Glutamatergic neuron (in vitro differentiated cells): ENCODE data around the gene PTGER1. TPM values are rescaled to one million over a fixed set of nuclear protein-coding genes. Genes with fewer than 3 reads are reported as not detected.
"Not testable (repeated sequence)": the region's sequence is repeated elsewhere in the genome, so short reads cannot be mapped to it uniquely, and the experiment has no call there.

Experiments
- DNase-seq: peaks from one replicate; pipeline ENCODE4 v3.0.0; 2022
- H3K27ac Mint-ChIP-seq: one replicate; pipeline ENCODE4 v1.8.0; 2020; ENCODE audit warnings: mild to moderate bottlenecking, mixed read lengths, inconsistent platforms; ENCODE audit not compliant: unreplicated experiment
- H3K27me3 Mint-ChIP-seq: one replicate; pipeline ENCODE4 v1.8.0; 2020; ENCODE audit warnings: mild to moderate bottlenecking, moderate library complexity, mixed read lengths, inconsistent platforms; ENCODE audit not compliant: unreplicated experiment
- H3K36me3 Mint-ChIP-seq: one replicate; pipeline ENCODE4 v1.8.0; 2020; ENCODE audit warnings: mild to moderate bottlenecking, mixed read lengths, inconsistent platforms; ENCODE audit not compliant: unreplicated experiment
- H3K4me1 Mint-ChIP-seq: one replicate; pipeline ENCODE4 v1.8.0; 2020; ENCODE audit warnings: mild to moderate bottlenecking, low read depth, mixed read lengths, inconsistent platforms; ENCODE audit not compliant: unreplicated experiment
- H3K4me3 Mint-ChIP-seq: one replicate; pipeline ENCODE4 v1.8.0; 2020; ENCODE audit warnings: mild to moderate bottlenecking, mixed read lengths, inconsistent platforms; ENCODE audit not compliant: unreplicated experiment
- H3K9me3 Mint-ChIP-seq: one replicate; pipeline ENCODE4 v1.8.0; 2020; ENCODE audit warnings: mild to moderate bottlenecking, moderate library complexity, mixed read lengths, inconsistent platforms; ENCODE audit not compliant: unreplicated experiment
- total RNA-seq: library from RNA; stranded (reverse); fragmentation: NEBNext Ultra II Directional; extraction: Animal tissue kit (Norgen Biotek cat#: 25700); gene quantifications from one replicate; pipeline ENCODE4 v1.2.1, GENCODE V29; 2021; ENCODE audit not compliant: unreplicated experiment
- TF ChIP-seq, protein P1 (sequence below): fragments of 200-600 bp; sonication (generic); IDR thresholded peaks from one replicate; pipeline ENCODE4 v1.5.0; 2021; ENCODE audit not compliant: partially characterized antibody, unreplicated experiment

PTGER1 gene
- total RNA-seq, 1 donor from 2014 or later, result 2.0 TPM

DNA sequence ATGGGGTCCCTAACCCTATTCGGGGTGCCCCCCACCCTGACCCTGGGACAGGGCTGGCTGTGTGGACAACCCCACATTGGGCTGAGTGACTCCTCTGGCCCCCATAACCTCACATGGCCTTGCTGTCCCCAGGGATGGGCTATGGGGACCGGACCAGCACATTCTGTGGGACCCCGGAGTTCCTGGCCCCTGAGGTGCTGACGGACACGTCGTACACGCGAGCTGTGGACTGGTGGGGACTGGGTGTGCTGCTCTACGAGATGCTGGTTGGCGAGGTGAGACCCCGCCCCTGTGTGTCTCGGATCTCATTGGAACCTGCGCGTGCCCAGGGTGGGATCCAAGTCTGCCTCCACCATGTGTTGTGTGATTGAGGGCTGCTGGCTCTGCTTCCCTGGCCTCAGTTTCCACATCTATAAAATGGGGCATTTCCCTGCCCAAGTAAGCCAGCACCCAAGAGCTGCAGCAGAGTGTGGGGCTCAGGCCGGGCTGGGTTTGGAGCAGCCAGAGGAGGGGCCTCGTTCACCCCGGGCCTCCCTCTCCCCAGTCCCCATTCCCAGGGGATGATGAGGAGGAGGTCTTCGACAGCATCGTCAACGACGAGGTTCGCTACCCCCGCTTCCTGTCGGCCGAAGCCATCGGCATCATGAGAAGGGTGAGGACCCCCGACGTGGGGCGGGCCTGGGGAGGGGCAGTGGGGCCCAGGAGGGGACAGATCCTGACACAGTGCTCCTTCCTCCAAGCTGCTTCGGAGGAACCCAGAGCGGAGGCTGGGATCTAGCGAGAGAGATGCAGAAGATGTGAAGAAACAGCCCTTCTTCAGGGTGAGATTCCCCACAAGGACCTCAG is 4.9 kb downstream of the PTGER1 start:
- peaks cover 5% of the 10 kb centered on the region for H3K9me3 Mint-ChIP-seq
- DNase-seq, result no peak
- H3K4me3 Mint-ChIP-seq, result no peak overlapping the region
- no peak overlapping the region for H3K27ac Mint-ChIP-seq
- TF ChIP-seq, protein P1, sequence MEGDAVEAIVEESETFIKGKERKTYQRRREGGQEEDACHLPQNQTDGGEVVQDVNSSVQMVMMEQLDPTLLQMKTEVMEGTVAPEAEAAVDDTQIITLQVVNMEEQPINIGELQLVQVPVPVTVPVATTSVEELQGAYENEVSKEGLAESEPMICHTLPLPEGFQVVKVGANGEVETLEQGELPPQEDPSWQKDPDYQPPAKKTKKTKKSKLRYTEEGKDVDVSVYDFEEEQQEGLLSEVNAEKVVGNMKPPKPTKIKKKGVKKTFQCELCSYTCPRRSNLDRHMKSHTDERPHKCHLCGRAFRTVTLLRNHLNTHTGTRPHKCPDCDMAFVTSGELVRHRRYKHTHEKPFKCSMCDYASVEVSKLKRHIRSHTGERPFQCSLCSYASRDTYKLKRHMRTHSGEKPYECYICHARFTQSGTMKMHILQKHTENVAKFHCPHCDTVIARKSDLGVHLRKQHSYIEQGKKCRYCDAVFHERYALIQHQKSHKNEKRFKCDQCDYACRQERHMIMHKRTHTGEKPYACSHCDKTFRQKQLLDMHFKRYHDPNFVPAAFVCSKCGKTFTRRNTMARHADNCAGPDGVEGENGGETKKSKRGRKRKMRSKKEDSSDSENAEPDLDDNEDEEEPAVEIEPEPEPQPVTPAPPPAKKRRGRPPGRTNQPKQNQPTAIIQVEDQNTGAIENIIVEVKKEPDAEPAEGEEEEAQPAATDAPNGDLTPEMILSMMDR, result no peak
- peaks cover 7% of the 10 kb centered on the region for H3K27me3 Mint-ChIP-seq
- peaks cover 6% of the 10 kb centered on the region for H3K4me1 Mint-ChIP-seq
- no peaks in the 10 kb centered on the region for H3K36me3 Mint-ChIP-seq

DNA sequence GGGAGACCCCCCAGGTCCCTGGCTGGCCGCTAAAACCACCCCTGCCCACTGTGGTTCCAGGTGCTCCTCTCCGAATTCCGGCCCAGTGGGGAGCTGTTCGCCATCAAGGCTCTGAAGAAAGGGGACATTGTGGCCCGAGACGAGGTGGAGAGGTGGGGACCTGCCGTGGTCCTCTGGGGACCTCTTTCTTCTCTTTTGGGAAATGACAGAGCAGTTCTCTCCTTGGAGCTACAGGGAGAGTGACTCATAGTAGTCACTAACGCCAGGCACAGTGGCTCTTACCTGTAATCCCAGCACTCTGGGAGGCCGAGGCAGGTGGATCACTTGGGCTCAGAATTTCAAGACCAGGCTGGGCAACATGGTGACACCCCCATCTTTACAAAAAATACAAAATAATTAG is 7.3 kb downstream of the PTGER1 start:
- Mint-ChIP-seq H3K27me3 (peaks cover 3% of the 10 kb centered on the region), H3K9me3 (peaks cover 2% of the 10 kb centered on the region), H3K4me1 (no peaks in the 10 kb centered on the region), H3K36me3 (no peaks in the 10 kb centered on the region), H3K4me3 (no peak overlapping the region), H3K27ac (no peak overlapping the region)
- TF ChIP-seq, protein P1, result no peak
- no peak for DNase-seq

DNA sequence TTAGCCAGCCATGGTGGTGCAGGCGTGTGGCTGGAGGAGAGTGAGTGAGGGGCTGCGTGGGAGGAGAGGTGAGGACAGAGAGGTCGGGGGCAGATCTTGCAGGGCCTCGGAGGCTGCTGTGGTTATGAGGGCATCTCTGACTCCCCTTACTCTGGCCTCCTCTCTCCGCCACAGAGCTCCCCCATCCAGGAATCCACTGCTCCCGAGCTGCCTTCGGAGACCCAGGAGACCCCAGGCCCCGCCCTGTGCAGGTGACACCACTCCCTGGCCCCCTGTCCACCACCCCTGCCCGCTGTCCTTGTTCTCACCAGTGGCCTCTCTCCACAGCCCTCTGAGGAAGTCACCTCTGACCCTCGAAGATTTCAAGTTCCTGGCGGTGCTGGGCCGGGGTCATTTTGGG is 7.8 kb downstream of the PTGER1 start:
- H3K36me3 Mint-ChIP-seq, result no peaks in the 10 kb centered on the region
- H3K4me3 Mint-ChIP-seq, result no peak overlapping the region
- no peak overlapping the region for H3K27ac Mint-ChIP-seq
- no peak for DNase-seq
- peaks cover 2% of the 10 kb centered on the region for H3K27me3 Mint-ChIP-seq
- H3K9me3 Mint-ChIP-seq, result peaks cover 2% of the 10 kb centered on the region
- TF ChIP-seq, protein P1, result no peak
- no peaks in the 10 kb centered on the region for H3K4me1 Mint-ChIP-seq

DNA sequence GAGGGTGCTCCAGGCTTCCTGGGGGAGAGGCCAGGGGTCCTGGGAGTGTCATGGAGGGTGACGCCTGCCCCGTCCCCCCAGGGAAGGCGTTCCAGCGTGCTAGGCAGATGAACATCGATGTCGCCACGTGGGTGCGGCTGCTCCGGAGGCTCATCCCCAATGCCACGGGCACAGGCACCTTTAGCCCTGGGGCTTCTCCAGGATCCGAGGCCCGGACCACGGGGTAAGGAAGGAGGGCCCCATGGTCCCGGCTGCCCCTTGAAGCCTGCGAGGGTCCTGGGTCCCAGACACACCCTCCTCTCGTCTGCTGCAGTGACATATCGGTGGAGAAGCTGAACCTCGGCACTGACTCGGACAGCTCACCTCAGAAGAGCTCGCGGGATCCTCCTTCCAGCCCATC is 11.4 kb downstream of the PTGER1 start:
- TF ChIP-seq, protein P1, result no peak
- Mint-ChIP-seq H3K9me3 (no peaks in the 10 kb centered on the region), H3K27ac (no peak overlapping the region), H3K4me1 (no peaks in the 10 kb centered on the region), H3K36me3 (no peaks in the 10 kb centered on the region), H3K27me3 (peaks cover 2% of the 10 kb centered on the region), H3K4me3 (no peak overlapping the region)
- DNase-seq, result no peak

DNA sequence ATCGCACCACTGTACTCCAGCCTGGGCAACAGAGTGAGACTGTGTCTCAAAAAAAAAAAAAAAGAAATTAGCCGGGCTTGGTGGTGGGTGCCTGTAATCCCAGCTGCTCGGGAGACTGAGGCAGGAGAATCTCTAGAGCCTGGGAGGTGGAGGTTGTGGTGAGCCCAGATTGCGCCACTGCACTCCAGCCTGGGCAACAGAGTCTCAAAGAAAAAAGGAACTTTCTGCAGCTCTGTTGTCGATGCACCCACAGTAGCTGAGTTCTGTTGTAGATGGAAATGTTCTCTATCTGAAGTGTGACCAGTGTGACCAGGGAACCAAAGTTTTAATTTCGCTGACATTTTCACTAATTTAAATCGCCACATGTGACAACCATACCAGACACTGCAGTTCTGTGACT is 12.8 kb downstream of the PTGER1 start:
- H3K27ac Mint-ChIP-seq, H3K4me1 Mint-ChIP-seq, H3K4me3 Mint-ChIP-seq, H3K9me3 Mint-ChIP-seq, H3K27me3 Mint-ChIP-seq, H3K36me3 Mint-ChIP-seq, DNase-seq: not testable (repeated sequence)
